Mesodermal cell (in vitro differentiated cells): ENCODE data around the gene IGSF10.

Experiments used
- H3K27ac ChIP-seq: 2 replicates; pipeline ENCODE4 v1.7.0; 2013; ENCODE audit warnings: mild to moderate bottlenecking, low read depth, low read length, moderate library complexity; ENCODE audit not compliant: severe bottlenecking
- H3K36me3 ChIP-seq: 2 replicates; pipeline ENCODE4 v1.7.1; 2013; ENCODE audit warnings: mild to moderate bottlenecking, low read length, moderate library complexity; ENCODE audit not compliant: control insufficient read depth, insufficient read depth
- H3K4me1 ChIP-seq: one replicate; pipeline ENCODE4 v1.7.1; 2013; ENCODE audit warnings: mild to moderate bottlenecking, low read length; ENCODE audit not compliant: insufficient read depth, control insufficient read depth, poor library complexity, severe bottlenecking
- H3K4me3 ChIP-seq: 2 replicates; pipeline ENCODE4 v1.7.0; 2013; ENCODE audit warnings: low read length, control low read depth, mild to moderate bottlenecking; ENCODE audit not compliant: insufficient read depth, poor library complexity, severe bottlenecking; ENCODE audit errors: extremely low read depth
- H3K9me3 ChIP-seq: 2 replicates; pipeline ENCODE4 v1.7.1; 2013; ENCODE audit warnings: mild to moderate bottlenecking, low read length, moderate library complexity; ENCODE audit not compliant: control insufficient read depth
- WGBS, 2 experiments: methylation state at CpG; one replicate each; pipeline ENCODE4 v1.1.5; 2013; ENCODE audit warnings: missing lambda C conversion rate in 2 of 2; ENCODE audit not compliant: insufficient coverage in 2 of 2; 5-methylcytosine and 5-hydroxymethylcytosine counted together

Gene IGSF10

GRCh38 chr3:151434151-151434890 is 26.5 kb downstream of the IGSF10 start:
- no CpG with 5 or more reads among the region's 1 CpG for WGBS, 2 experiments
- Histone ChIP-seq H3K4me3 (no peak overlapping the region), H3K27ac (no peak overlapping the region), H3K9me3 (no peaks in the 10 kb centered on the region), H3K4me1 (no peaks in the 10 kb centered on the region), H3K36me3 (no peaks in the 10 kb centered on the region)

- H3K9me3 ChIP-seq = no peaks in the 10 kb centered on the region
- no peak overlapping the region for H3K4me3 ChIP-seq
- no peak overlapping the region for H3K27ac ChIP-seq
- H3K36me3 ChIP-seq = no peaks in the 10 kb centered on the region
- H3K4me1 ChIP-seq = no peaks in the 10 kb centered on the region
- 88 to 91% methylated on average over 2 to 5 of the region's 7 CpGs for WGBS, 2 experiments
Measured at GRCh38 chr3:151432616-151433372, 28.1 kb downstream of the IGSF10 start.

GRCh38 chr3:151431940-151432339 is 28.9 kb downstream of the IGSF10 start:
- no peaks in the 10 kb centered on the region for H3K9me3 ChIP-seq
- H3K27ac ChIP-seq = no peak overlapping the region
- no peak overlapping the region for H3K4me3 ChIP-seq
- no peaks in the 10 kb centered on the region for H3K36me3 ChIP-seq
- no peaks in the 10 kb centered on the region for H3K4me1 ChIP-seq
- 85 to 94% methylated on average over 3 of the region's 3 CpGs for WGBS, 2 experiments

- H3K27ac ChIP-seq = no peak overlapping the region
- 93 to 98% methylated on average over 3 to 4 of the region's 5 CpGs for WGBS, 2 experiments
Measured at GRCh38 chr3:151430821-151431484, 29.9 kb downstream of the IGSF10 start.

GRCh38 chr3:151428386-151428785 is 32.5 kb downstream of the IGSF10 start:
- H3K36me3 ChIP-seq = no peaks in the 10 kb centered on the region
- 100% methylated on average over 2 of the region's 2 CpGs; no CpG with 5 or more reads in 1 of the 2 experiments for WGBS, 2 experiments
- H3K9me3 ChIP-seq = no peaks in the 10 kb centered on the region
- H3K4me3 ChIP-seq = no peak overlapping the region
- H3K27ac ChIP-seq = no peak overlapping the region
- peaks cover 11% of the 10 kb centered on the region for H3K4me1 ChIP-seq

More at GRCh38 chr3:151430821-151431484, 29.9 kb downstream of the IGSF10 start:
- H3K4me1 ChIP-seq = no peaks in the 10 kb centered on the region
- H3K4me3 ChIP-seq = no peak overlapping the region
- H3K9me3 ChIP-seq = no peaks in the 10 kb centered on the region
- H3K36me3 ChIP-seq = no peaks in the 10 kb centered on the region

- Histone ChIP-seq H3K4me3 (no peak overlapping the region), H3K4me1 (peaks cover 11% of the 10 kb centered on the region), H3K36me3 (peaks cover 2% of the 10 kb centered on the region), H3K27ac (no peak overlapping the region), H3K9me3 (no peaks in the 10 kb centered on the region)
Measured at GRCh38 chr3:151426341-151426657, 34.6 kb downstream of the IGSF10 start.

- 82% methylated on average over 4 of the region's 4 CpGs; no CpG with 5 or more reads in 1 of the 2 experiments for WGBS, 2 experiments
- Histone ChIP-seq H3K9me3 (no peaks in the 10 kb centered on the region), H3K4me3 (no peak overlapping the region), H3K4me1 (peaks cover 11% of the 10 kb centered on the region), H3K27ac (no peak overlapping the region), H3K36me3 (peaks cover 2% of the 10 kb centered on the region)
Measured at GRCh38 chr3:151425627-151426340, 35.1 kb downstream of the IGSF10 start.

- peaks cover 11% of the 10 kb centered on the region for H3K4me1 ChIP-seq
- 82% methylated on average over 3 of the region's 5 CpGs; no CpG with 5 or more reads in 1 of the 2 experiments for WGBS, 2 experiments
- H3K9me3 ChIP-seq = no peaks in the 10 kb centered on the region
- H3K27ac ChIP-seq = no peak overlapping the region
- no peak overlapping the region for H3K4me3 ChIP-seq
- H3K36me3 ChIP-seq = peaks cover 5% of the 10 kb centered on the region
Measured at GRCh38 chr3:151423091-151423490, 37.8 kb downstream of the IGSF10 start.

GRCh38 chr3:151421938-151422337 is 38.9 kb downstream of the IGSF10 start:
- WGBS, 2 experiments = 97 to 100% methylated on average over 1 to 4 of the region's 4 CpGs
- Histone ChIP-seq H3K9me3 (no peaks in the 10 kb centered on the region), H3K4me3 (no peak overlapping the region), H3K27ac (no peak overlapping the region), H3K36me3 (peaks cover 5% of the 10 kb centered on the region), H3K4me1 (peaks cover 11% of the 10 kb centered on the region)

GRCh38 chr3:151419806-151420205 is 41.1 kb downstream of the IGSF10 start:
- no peak overlapping the region for H3K4me3 ChIP-seq
- no peaks in the 10 kb centered on the region for H3K9me3 ChIP-seq
- peaks cover 3% of the 10 kb centered on the region for H3K4me1 ChIP-seq
- WGBS, 2 experiments = 85% methylated on average over 3 of the region's 6 CpGs; no CpG with 5 or more reads in 1 of the 2 experiments
- peaks cover 5% of the 10 kb centered on the region for H3K36me3 ChIP-seq
- H3K27ac ChIP-seq = no peak overlapping the region
